Activated CD4-positive, alpha-beta T cell treated with anti-CD3 and anti-CD28 coated beads, Interleukin-2, amount 50 U/mL, for 1 hour (primary cell): ENCODE measurements around the gene INO80.
"Not testable (repeated sequence)": the region's sequence is repeated elsewhere in the genome, so short reads cannot be mapped to it uniquely, and the experiment has no call there.

Experiments used
- DNase-seq: peaks from one replicate; pipeline ENCODE4 v3.0.0-alpha.2; 2020

Gene INO80

DNA sequence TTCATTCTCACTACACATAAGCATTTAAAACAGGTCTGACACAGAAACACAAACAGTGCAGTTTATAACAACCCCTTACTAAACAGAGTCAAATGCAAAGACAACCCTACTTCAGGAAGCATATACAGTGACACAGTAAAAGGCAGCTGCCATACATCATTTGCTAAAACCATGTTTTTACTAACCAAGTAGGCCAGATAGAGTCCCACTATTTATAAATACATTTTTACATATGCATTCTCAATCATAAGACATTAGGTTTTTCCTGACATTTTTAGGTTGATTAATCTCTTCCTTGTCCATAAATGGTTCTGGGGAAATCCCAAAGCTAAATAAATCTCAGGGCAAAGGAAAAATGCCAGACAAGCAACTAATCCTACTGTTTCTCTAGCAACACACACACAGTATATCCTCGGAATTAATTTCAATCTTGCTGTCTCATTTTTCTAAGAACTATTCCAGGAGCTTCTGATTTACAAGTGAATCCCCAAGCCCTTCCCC lies 123.8 kb downstream of the INO80 start:
- DNase-seq = no peak

DNA sequence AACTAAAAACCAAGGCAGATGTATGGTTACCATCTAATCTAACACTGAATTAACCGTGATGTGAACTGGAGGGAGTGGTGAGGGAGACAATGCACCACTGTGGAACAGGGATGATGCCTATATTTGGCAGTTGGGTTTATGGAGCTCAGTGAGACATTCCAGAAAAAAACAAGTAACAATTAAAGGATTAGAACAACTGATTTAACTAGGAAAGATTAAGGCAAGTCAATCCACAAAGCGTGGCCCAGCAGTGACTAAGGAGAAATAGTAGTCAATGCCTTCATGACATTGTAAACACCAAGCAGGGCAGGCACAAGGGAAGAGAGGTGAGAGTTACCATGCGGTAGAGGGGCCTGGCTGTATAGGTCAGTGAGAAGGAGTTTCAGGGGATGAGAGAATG lies 124.7 kb downstream of the INO80 start:
- no peak for DNase-seq

DNA sequence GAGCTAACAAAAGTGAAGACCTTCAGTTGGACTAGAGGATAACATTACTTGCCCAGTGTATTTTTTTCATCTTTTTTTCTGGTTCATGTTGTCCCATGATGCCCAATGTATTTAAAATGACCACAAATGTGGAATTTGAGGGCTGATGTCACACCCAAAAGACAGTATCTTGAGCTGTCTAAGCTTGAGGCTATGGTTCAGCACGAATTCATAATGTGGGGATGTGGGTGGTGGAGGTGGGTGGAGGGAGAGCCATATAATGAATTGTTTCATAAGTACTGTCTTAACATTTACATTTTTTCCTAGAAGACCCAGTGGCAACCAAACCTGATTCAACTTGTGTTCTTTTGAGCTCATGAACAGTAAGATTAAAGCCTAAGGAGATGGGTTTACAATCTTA lies 125.3 kb downstream of the INO80 start:
- DNase-seq = no peak

DNA sequence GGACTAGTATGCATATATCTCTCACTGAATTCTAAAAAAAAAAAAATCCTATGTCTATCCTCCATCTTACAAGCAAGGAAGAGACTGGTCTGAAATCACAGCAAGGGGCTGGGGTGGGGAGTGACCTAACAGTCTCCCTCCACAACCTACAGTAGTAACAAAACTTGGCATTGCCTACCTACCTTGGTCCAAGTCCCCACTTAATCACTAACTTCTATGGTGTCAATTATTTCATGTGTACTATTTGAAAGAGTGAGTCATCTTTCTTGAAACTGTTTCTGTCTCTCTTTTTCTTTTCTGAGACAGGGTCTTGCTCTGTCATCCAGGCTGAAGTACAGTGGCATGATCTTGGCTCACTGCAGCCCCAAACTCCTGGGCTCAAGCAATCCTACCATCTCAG lies 126.0 kb downstream of the INO80 start:
- no peak for DNase-seq

DNA sequence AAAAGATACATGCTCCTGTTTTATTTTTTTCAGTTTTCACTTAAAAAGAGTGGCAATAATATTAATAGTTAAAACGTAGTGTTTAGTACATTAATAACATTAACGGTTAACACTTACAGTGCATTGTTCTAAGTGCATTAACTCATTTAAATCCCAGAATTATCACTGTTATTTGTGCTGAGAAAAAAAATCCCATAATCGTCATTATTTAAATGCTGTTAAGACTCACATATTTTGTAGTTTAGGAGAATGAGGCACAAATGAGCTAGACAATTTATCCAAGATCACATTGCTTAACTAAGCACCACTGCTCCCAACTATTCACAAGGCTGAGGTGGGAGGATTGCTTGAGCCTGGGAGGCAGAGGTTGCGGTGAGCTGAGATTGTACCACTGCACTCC lies 127.9 kb downstream of the INO80 start:
- DNase-seq = no peak

DNA sequence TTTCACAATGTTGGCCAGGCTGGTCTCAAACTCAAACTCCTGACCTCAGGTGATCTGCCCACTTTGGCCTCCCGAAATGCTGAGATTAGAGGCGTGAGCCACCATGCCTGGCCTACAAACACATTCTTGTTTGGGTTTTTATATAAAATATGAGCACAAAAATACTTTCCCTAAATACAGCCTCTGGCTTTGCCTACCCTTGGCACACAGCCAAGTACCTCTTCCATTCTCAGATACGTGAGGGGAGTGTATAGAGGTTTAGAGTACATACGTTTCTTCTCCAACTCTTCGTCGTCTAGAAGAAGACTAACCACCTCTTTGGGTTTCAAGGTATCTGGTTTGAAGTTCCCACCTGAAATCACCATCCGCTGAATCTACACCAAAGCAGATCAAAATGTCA lies 129.3 kb downstream of the INO80 start:
- DNase-seq = no peak

DNA sequence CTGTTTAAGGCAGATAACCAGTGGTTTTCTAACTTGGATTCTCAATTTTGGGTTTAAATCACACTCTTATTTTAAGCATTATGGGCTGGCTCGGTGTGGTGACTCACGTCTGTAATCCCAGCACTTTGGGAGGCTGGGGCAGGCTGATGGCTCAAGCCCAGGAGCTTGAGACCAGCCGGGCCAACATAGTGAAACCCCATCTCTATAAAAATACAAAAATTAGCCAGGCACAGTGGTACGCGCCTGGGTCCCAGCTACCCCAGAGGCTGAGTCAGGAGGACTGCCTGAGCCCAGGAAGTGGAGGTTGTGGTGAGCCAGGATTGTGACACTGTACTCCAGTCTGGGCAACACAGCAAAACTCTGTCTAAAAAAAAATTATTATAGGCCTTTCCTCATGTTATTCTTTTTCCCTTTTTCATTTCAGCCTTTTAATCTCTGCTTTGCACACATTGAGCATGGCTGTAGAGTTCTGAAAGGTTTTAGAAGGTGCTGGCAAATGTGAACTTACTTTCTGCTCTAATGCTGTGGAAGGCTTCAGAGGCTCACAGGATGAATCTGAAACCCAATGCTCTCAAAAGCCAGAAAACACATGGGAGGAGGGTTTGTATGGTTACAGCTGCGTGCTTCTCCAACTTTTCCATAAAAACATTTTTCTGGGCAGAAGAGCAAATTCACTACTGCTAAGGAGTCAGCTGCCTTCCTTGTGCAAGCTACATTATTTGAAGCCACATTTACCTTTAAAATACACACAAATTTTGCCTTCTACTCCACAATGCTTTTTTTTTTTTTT lies 130.3 kb downstream of the INO80 start:
- no peak for DNase-seq

DNA sequence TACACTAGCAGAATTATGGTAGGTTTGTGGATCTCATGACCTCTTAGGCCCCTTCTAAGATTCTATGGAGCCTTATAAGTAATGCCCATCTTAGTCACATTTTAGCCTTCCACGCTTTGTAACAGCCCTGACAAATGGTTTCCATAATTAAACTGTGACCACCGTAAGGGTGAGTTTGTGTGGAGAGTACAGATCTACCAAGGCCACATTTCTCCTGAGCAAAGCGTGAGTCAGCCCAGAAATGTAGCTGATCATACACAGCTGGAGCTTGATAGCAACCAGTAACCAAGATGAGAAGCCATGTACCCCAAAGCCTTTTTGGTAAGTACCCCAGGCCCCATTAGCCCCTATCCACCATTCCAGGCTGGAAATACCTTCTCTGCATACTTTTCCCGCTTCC lies 131.1 kb downstream of the INO80 start:
- no peak for DNase-seq

DNA sequence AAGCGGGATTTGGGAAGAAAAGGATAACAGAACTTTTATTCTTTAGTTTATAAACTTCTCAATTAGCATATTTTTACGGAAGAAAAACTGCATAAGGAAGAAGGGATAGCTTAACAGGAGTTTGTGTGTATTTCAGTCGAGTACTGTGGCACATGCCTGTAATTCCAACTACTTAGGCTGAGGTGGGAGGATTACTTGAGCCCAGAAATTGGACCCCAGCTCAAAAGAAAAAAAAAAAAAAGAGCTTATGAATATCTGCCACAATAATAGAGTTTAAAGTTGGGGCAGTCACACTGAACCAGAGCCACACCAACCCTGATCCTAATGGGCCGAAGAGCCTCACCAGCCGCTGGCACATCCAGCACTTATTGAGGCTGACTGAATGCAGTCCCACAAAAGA lies 131.7 kb downstream of the INO80 start:
- DNase-seq = no peak

DNA sequence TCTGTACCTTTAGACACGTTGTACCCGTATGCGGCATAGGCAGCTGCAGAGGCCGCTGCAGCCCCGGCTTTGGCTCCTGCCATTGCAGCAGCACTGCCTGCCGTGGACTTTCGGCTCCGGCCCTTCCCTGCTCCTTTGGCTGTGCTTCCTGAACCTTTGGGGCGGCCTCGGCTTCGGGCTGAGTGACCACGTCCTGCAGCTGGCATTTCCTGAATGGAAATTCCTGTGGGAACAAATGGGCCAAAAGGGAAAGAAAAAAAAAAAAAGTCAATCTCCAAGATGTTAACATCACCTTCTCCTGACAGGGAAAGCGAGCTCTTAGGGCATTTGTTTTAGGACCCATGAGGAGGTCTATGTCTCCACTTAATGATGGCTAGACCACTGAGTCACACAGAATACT lies 133.2 kb downstream of the INO80 start:
- no peak for DNase-seq

DNA sequence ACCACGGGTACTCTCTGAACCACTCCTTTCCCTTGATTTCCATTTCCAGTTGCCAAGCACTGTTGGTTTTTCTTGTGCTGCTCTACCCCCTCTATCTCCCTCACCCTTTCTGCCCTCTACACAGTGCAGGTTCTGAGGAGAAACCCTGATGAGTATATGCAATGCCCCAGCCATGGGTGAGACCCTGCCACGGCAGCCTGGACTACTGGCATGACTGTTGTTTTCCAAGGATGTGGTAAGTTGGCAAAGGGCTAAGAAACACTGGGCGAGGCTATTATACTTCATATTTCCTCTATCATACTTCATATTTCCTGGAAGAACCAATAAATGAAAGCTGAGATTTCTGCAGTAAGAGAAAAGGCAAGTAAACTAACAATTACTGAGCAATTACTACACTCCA lies 134.9 kb downstream of the INO80 start:
- no peak for DNase-seq

DNA sequence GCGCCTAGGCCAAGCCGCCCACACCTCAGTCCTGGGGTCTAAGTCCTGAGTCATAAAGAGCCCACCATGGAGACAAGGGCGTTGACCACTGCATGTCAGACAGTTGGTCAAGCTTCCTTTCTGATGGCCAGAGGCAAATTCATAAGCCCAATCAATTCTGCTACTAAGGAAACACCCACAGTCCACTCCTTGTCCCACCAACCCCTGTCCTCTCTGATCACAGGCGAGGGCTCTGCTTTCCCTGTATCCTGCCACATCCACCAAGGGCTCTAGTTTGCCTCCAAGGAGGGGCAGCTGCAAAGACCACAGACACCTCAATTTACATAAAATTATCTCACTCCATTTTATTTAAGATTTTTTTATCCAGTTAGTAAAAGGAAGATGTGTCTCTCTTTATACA lies 137.5 kb downstream of the INO80 start:
- no peak for DNase-seq

DNA sequence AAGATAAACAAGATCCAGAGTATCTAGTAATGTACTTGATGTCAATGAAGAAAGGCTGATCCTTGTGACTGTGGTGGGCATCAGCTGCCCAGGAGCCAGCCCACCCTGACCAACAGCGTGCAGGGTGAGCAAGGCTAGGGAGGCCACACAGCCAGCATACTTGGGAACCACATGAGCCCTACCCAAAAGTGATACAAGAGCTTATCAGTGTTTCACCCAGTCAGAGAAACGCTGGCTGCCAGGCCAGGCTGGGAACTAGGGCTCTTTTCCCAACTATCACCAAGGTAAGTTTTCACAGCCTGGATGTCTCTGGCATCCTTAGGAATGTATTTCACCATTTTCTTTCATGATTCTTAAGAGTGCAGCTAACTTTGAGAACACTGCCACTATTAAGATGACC lies 137.9 kb downstream of the INO80 start:
- DNase-seq = no peak

DNA sequence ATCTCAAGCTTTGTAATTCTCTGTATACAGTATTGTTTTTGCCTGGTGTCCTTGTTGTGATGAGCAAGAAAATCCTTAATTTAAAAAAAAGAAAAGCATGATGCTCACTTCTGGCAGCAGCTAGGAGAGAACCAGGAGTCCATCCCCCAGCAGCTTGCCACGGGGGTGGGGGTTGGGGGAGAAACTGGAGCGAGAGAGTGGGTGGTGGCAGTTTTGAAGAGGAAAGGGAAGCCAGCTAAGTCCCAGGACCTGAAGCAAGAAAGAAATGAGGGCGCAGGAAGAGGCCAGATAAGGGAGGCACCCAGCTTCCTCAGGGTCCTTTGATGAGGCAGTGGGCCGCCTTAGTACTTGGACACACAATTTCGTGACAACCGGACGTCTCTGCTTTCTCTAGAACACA lies 139.3 kb downstream of the INO80 start:
- no peak for DNase-seq

DNA sequence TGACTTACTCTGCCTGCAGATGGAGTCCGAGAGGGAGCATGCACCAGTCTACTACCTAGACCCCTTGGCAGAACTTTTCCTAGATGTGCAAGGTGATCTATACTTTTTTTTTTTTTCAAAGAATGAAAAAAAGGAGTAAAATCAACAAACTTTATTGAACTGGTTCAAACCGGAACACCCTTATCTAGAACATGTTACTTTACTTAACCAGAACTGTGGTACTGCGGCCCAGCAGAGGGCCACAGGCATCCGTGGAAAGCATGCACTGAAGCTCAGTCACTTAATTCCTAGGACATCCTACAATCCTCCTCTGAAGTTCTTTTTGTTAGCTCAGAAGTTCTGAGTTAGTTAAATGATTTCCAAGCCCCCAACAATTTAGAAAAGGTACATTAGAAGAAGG lies 141.2 kb downstream of the INO80 start:
- DNase-seq = no peak

DNA sequence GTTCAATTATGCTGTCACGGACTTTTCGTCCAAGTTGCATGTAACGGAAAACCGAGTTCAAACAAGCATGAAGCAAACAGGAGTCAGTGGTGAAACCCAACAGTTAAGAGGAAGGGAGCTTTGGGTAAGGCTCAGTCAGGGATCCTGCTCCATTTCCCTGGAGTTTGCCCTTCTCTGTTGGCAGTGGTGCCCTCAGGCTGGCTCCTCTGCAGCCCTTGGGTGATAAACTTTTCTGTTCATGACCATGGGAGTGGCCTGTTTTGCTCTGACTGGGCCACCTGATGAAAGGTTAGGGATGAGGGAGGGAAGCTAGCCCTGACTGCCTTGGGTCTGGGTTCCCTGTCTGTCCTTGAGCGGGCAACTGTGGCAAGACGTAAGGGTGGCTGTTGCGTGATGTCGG lies 146.7 kb downstream of the INO80 start:
- DNase-seq = no peak

DNA sequence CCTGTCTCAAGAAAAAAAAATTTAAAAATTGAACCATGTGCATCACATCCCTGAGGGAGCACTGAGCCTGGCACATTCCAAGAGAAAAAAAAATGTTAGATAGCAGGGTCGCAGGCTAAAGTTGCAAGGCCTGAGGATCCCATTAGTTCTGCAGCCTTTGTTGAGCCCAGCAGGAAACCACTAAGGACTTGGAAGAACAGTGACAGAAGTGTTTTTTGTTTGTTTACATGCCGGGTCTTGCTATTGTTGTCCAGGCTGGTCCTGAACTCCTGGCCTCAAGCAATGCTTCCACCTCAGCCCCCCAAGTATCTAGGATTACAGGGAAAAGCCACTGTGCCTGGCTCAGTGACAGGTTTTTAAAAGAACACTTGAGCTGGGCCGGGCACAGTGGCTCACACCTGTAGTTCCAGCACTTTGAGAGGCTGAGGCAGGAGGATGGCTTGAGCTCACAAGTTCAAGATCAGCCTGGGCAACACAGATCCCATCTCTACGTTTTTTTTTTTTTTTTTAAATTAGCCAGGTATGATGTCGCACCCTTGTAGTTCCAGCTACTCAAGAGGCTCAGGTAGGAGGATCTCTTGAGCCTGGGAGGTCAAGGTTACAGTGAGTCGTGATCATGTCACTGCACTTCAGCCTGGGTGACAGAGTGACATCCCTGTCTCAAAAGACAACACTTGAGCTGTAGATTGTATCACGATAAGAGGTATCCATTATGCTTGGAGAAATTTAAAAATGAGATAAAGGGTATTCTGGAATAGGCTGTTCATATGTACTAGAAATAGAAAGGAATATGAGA lies 147.6 kb downstream of the INO80 start:
- DNase-seq = no peak

DNA sequence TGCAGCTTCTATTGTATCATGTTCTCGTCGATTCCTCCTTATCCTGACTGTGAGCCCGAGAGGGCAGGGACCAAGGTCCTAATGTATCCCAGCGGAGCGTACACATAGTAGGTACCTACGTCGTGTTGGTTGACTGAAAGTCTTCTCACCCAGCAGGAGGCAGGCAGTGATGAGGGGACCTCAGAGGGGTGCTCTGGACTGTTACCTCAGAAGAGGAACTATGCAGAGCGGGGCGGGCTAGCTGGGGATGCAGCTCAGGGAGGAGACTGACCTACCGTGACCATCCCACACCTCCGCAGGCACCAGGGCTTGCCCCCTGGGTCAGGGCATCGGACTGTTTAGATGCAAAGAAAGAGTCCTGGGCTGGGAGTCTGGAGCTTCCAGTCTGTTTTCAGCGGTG lies 151.4 kb downstream of the INO80 start:
- DNase-seq = no peak

DNA sequence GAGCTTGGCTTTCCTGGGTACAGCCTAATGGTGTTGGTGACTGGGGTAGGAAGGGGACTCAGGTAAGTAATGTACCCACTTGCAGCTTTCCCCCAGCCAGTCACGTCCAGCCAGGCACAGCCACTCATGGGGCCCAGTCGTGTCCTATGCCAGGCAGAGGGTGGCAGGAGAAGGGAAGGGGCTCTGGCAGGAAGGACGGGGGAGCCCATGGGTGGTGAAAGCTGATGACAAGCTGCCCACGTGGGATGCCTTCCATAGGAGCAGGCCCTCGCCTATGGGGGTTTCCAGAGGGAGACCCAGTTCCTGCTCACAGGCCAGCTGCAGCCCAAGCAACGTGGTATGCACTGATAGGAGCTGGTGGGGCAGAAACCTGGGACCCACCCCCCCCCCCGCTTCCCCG lies 152.1 kb downstream of the INO80 start:
- no peak for DNase-seq

DNA sequence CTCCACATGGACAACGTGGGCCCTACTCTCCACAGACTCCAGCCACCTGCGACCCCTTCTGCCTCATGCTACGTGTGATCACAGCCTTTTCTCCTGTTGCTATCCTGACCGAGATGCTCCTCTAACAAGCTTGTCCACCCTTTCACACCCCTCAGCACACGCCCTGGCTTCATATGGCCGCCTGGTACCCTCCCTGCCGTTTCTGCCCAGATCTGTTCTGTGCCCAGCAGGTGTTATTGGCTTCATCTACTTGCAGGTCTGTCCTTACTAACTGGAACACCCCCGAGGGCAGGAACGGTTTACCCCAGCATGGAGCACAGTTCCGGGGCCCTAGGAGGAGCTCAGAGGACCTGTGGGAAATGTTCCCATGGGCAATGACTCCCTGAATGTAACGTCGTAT lies 152.9 kb downstream of the INO80 start:
- no peak for DNase-seq

DNA sequence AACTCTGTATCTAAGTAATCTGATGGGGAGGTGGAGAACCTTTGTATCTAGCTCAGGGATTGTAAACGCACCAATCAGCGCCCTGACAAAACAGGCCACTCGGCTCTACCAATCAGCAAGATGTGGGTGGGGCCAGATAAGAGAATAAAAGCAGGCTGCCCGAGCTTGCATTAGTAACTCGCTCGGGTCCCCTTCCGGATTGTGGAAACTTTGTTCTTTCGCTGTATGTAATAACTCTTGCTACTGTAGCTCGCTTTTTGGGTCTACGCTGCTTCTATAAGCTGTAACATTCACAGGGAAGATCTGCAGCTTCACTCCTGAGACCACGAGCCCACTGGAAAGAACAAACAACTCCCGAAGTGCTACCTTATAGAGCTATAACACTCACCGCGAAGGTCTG lies 153.8 kb downstream of the INO80 start:
- not testable (repeated sequence) for DNase-seq

DNA sequence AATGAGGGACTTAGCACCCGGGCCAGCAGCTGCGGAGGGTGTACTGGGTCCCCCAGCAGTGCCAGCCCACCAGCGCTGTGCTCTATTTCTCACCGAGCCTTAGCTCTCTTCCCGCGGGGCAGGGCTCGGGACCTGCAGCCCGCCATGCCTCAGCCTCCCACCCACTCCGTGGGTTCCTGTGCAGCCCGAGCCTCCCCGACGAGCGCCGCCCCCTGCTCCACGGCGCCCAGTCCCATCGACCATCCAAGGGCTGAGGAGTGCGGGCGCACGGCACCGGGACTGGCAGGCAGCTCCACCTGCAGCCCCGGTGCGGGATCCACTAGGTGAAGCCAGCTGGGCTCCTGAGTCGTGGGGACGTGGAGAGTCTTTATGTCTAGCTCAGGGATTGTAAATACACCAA lies 154.3 kb downstream of the INO80 start:
- DNase-seq = not testable (repeated sequence)

DNA sequence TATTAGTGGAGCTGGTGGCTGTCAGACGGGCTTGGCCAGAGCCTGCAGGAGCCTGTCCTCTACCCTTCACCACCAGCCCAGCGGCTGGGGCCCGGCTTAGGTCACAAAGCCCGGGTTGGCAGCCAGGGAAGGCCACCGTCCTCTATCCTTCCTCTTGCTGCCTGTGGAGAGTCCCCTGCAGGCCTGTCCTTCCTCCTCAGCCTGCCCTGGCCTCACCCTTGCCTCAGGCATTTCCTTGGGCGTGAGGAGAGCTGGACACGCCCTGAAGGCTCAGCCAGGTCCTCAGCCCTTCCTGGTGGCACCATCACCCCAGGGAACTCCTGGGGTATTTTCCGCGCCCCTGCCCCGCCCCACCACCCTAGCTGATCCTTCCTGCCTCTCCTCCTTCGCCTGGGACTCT lies 155.2 kb downstream of the INO80 start:
- DNase-seq = no peak

DNA sequence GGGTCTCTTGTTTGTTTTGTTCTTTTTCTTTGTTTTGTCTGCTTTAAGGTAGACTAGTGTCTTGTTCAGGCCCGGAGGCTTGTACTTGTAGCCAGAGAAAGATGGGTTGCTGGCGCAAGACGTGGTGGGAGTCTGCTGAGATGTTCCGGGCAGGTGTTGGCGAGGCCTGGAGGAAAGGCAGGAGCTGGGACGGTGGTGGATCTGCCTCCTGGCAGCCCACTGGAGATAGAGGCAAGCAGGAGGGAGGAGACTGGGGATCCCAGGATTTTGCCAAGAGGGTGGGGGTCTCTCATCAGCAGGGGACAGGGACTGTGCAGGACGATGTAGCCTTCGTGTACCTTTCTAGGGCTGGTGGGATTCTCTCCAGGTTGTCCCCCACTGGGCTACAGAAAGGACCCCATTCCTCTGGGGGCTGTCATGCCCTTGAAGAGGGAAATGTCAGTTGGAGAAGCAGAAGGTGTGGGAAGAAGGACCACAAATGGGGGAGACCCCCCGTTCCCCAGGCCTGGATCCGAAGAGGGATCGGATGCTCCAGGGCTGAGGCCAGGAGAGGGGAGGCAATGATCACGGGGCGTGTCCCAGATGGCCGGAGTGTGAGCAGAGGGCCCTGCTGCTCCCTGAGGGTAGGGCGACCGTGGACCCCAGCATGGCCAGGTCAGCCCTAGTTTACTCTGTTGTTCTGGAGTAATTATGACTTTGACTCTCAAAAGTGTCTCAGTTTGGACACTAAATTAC lies 155.8 kb downstream of the INO80 start:
- DNase-seq = no peak
